Astrocyte (in vitro differentiated cells and primary cell): Measurements from ENCODE around the gene SMAP1. TPM values are rescaled to one million over a fixed set of nuclear protein-coding genes. Genes with fewer than 3 reads are reported as not detected.

Source experiments
- DNase-seq: peaks from one replicate; pipeline ENCODE4 v3.0.0-alpha.2; 2010; ENCODE audit warnings: low read depth
- FAIRE-seq: peaks from 2 replicates; lab custom pipeline; 2011; peaks lifted over from hg19 to GRCh38; lab: Jason Lieb, UNC
- H2AFZ ChIP-seq: 2 replicates; pipeline ENCODE4 v1.6.0; 2012; ENCODE audit warnings: low read depth, low read length, inconsistent platforms
- H3K27ac ChIP-seq: 2 replicates; pipeline ENCODE4 v1.5.1; 2011; ENCODE audit warnings: low read depth, low read length, inconsistent platforms
- H3K27me3 ChIP-seq: 2 replicates; pipeline ENCODE4 v1.6.0; 2011; ENCODE audit warnings: low read length, inconsistent platforms; ENCODE audit not compliant: insufficient read depth
- H3K36me3 ChIP-seq: 2 replicates; pipeline ENCODE4 v1.5.1; 2011; ENCODE audit warnings: low read length, inconsistent platforms; ENCODE audit not compliant: insufficient read depth
- H3K4me1 ChIP-seq: 2 replicates; pipeline ENCODE4 v1.5.1; 2011; ENCODE audit warnings: low read length, inconsistent platforms; ENCODE audit not compliant: insufficient read depth
- H3K4me2 ChIP-seq: 2 replicates; pipeline ENCODE4 v1.6.0; 2012; ENCODE audit warnings: low read length, inconsistent platforms
- H3K4me3 ChIP-seq: 2 replicates; pipeline ENCODE4 v1.5.1; 2011; ENCODE audit warnings: low read depth, mild to moderate bottlenecking, low read length, inconsistent platforms; ENCODE audit not compliant: insufficient read depth
- H3K79me2 ChIP-seq: 2 replicates; pipeline ENCODE4 v1.6.0; 2012; ENCODE audit warnings: mild to moderate bottlenecking, low read length, inconsistent platforms; ENCODE audit not compliant: insufficient read depth
- H3K9ac ChIP-seq: 2 replicates; pipeline ENCODE4 v1.6.0; 2012; ENCODE audit warnings: mild to moderate bottlenecking, low read length, inconsistent platforms
- H3K9me3 ChIP-seq: 2 replicates; pipeline ENCODE4 v1.5.1; 2012; ENCODE audit warnings: low read depth, mild to moderate bottlenecking, low read length, inconsistent platforms; ENCODE audit not compliant: insufficient read depth
- H4K20me1 ChIP-seq: 2 replicates; pipeline ENCODE4 v1.6.0; 2012; ENCODE audit warnings: low read length, inconsistent platforms; ENCODE audit not compliant: insufficient read depth
- H3K27ac Mint-ChIP-seq: one replicate; pipeline ENCODE4 v1.8.0; 2021; ENCODE audit warnings: mild to moderate bottlenecking, mixed read lengths; ENCODE audit not compliant: unreplicated experiment
- H3K27me3 Mint-ChIP-seq: one replicate; pipeline ENCODE4 v1.8.0; 2021; ENCODE audit warnings: low read depth, mixed read lengths; ENCODE audit not compliant: unreplicated experiment
- H3K36me3 Mint-ChIP-seq: one replicate; pipeline ENCODE4 v1.8.0; 2021; ENCODE audit warnings: low read depth, mixed read lengths; ENCODE audit not compliant: unreplicated experiment
- H3K4me1 Mint-ChIP-seq: one replicate; pipeline ENCODE4 v1.8.0; 2021; ENCODE audit warnings: low read depth, mixed read lengths; ENCODE audit not compliant: unreplicated experiment
- H3K4me3 Mint-ChIP-seq: one replicate; pipeline ENCODE4 v1.8.0; 2021; ENCODE audit warnings: mild to moderate bottlenecking, moderate library complexity, mixed read lengths; ENCODE audit not compliant: unreplicated experiment
- H3K9me3 Mint-ChIP-seq: one replicate; pipeline ENCODE4 v1.8.0; 2021; ENCODE audit warnings: mild to moderate bottlenecking, mixed read lengths; ENCODE audit not compliant: unreplicated experiment
- EZH2 ChIP-seq: IDR thresholded peaks from 2 replicates; pipeline ENCODE4 v1.6.1; 2012; ENCODE audit warnings: mild to moderate bottlenecking, low read length, inconsistent platforms; ENCODE audit not compliant: insufficient read depth
- total RNA-seq: library from RNA; stranded (reverse); gene quantifications from 2 replicates; pipeline ENCODE4 v1.2.1, GENCODE V29; 2021
- TF ChIP-seq, protein P1 (sequence below): IDR thresholded peaks from 2 replicates; pipeline ENCODE4 v1.5.1; 2011; ENCODE audit warnings: low read depth, mild to moderate bottlenecking, inconsistent platforms, low read length, moderate library complexity; ENCODE audit not compliant: insufficient read depth

Gene SMAP1
- total RNA-seq, 1 donor from 2014 or later = 27.3 TPM

DNA sequence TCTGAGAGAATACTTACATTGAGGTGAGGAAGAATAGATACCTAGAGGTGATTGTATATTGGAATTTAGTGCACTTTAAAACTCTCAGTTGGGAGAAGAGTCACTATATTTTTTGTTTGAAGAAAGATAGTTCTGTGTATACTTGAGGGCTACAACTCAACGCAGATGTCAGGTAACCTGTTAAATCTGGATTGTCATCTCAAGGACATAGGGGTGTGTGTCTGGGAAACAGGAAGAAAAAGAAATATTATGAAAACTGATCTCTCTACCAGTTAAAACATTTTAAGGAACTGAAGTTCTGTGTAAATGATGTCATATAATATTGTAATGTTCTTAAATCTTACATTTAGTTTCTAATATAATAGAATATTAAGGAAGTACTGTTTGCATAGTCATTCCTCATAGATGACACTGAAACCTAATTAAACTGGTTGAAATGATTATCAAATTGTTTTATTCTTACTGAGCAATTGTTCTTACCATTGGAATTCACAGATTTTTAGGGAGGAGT is 86.2 kb downstream of the SMAP1 start:
- Mint-ChIP-seq H3K27ac (no peak overlapping the region), H3K36me3 (peaks cover 7% of the 10 kb centered on the region), H3K9me3 (no peaks in the 10 kb centered on the region), H3K4me3 (no peak overlapping the region), H3K27me3 (no peaks in the 10 kb centered on the region), H3K4me1 (no peaks in the 10 kb centered on the region)
- H3K79me2 ChIP-seq = no peaks in the 10 kb centered on the region
- peaks cover 5% of the 10 kb centered on the region for H4K20me1 ChIP-seq
- H3K4me2 ChIP-seq = no peak overlapping the region
- TF ChIP-seq, protein P1, sequence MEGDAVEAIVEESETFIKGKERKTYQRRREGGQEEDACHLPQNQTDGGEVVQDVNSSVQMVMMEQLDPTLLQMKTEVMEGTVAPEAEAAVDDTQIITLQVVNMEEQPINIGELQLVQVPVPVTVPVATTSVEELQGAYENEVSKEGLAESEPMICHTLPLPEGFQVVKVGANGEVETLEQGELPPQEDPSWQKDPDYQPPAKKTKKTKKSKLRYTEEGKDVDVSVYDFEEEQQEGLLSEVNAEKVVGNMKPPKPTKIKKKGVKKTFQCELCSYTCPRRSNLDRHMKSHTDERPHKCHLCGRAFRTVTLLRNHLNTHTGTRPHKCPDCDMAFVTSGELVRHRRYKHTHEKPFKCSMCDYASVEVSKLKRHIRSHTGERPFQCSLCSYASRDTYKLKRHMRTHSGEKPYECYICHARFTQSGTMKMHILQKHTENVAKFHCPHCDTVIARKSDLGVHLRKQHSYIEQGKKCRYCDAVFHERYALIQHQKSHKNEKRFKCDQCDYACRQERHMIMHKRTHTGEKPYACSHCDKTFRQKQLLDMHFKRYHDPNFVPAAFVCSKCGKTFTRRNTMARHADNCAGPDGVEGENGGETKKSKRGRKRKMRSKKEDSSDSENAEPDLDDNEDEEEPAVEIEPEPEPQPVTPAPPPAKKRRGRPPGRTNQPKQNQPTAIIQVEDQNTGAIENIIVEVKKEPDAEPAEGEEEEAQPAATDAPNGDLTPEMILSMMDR = no peak
- TF ChIP-seq EZH2 = no peak
- no peaks in the 10 kb centered on the region for H3K4me1 ChIP-seq
- peaks cover 3% of the 10 kb centered on the region for H3K36me3 ChIP-seq
- no peak overlapping the region for H3K27ac ChIP-seq
- DNase-seq (no peak), FAIRE-seq (no peak)
- H3K4me3 ChIP-seq = no peak overlapping the region
- no peak overlapping the region for H2AFZ ChIP-seq
- no peaks in the 10 kb centered on the region for H3K9me3 ChIP-seq
- no peak overlapping the region for H3K9ac ChIP-seq
- H3K27me3 ChIP-seq = no peaks in the 10 kb centered on the region

DNA sequence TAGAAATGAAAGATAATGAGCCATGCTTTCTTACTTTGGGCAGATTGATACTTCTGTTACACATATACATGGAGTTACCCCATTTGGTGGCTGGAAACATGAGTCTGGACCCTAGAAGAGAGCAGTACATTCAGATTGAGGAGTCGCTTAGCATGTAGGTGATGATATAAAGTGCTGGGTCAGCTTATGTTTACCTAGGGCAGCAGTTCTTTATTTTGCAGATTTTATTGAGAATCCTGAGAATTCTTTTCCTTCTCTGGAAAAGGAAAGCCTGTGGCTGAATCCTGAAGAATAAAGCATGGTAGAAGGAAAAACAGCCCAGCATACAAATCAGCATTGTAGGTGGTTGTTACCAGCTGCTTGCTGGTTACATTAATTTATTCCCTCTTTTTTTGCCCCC is 91.2 kb downstream of the SMAP1 start:
- no peak for DNase-seq
- H3K79me2 ChIP-seq = no peaks in the 10 kb centered on the region
- no peak overlapping the region for H3K9ac ChIP-seq
- Mint-ChIP-seq H3K36me3 (peaks cover 5% of the 10 kb centered on the region), H3K9me3 (no peaks in the 10 kb centered on the region), H3K27ac (no peak overlapping the region), H3K27me3 (no peaks in the 10 kb centered on the region), H3K4me1 (peaks cover 2% of the 10 kb centered on the region), H3K4me3 (no peak overlapping the region)
- no peak for FAIRE-seq
- peaks cover 5% of the 10 kb centered on the region for H4K20me1 ChIP-seq
- no peaks in the 10 kb centered on the region for H3K9me3 ChIP-seq
- TF ChIP-seq, protein P1 = no peak
- TF ChIP-seq EZH2 = no peak
- no peak overlapping the region for H2AFZ ChIP-seq
- no peak overlapping the region for H3K4me3 ChIP-seq
- H3K4me2 ChIP-seq = no peak overlapping the region
- no peaks in the 10 kb centered on the region for H3K4me1 ChIP-seq
- H3K36me3 ChIP-seq = peaks cover 3% of the 10 kb centered on the region
- H3K27me3 ChIP-seq = no peaks in the 10 kb centered on the region
- H3K27ac ChIP-seq = no peak overlapping the region

DNA sequence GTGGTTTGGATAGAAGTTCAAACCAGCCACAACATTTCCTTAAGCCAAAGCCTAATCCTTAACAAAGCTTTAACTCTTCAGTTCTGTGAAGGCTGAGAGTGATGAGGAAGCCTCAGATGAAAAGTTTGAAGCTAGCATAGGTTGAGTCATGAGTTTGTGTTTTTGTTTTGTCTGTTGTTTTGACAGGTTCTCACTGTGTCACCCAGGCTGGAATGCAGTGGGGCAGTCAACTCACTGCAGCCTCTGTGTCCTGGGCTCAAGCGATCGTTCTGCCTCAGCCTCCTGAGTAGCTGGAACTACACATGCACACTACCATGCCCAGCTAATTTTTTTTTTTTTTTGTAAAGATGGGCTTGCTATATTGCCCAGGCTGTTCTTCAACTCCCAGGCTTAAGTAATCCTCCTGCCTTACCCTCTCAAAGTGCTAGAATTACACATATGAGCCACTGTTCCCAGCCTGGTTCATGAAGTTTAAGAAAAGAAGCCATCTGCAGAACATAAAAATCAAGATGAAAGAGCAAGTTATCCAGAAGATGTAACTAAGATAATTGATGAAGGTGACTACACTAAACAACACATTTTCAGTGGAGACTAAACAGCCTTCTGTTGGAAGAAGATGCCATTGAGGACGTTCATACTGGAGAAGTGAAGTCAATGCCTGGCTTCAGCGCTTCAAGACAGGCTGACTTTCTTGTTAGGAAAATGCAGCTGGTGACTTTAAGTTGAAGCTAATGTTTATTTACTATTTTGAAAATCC is 96.2 kb downstream of the SMAP1 start:
- no peak overlapping the region for H3K27ac Mint-ChIP-seq
- H4K20me1 ChIP-seq = peaks cover under 1% of the 10 kb centered on the region
- no peak overlapping the region for H3K4me3 ChIP-seq
- FAIRE-seq (peak; percentile 26), DNase-seq (peak; percentile 0)
- no peak for TF ChIP-seq EZH2
- TF ChIP-seq, protein P1 = no peak
- H3K4me1 Mint-ChIP-seq = peaks cover 6% of the 10 kb centered on the region
- H3K9me3 ChIP-seq = no peaks in the 10 kb centered on the region
- H3K4me1 ChIP-seq = no peaks in the 10 kb centered on the region
- H2AFZ ChIP-seq = no peak overlapping the region
- no peaks in the 10 kb centered on the region for H3K27me3 ChIP-seq
- H3K36me3 ChIP-seq = no peaks in the 10 kb centered on the region
- H3K9me3 Mint-ChIP-seq = peaks cover 4% of the 10 kb centered on the region
- no peak overlapping the region for H3K4me2 ChIP-seq
- H3K79me2 ChIP-seq = no peaks in the 10 kb centered on the region
- no peak overlapping the region for H3K27ac ChIP-seq
- peaks cover 7% of the 10 kb centered on the region for H3K36me3 Mint-ChIP-seq
- H3K4me3 Mint-ChIP-seq = no peak overlapping the region
- H3K9ac ChIP-seq = no peak overlapping the region
- no peaks in the 10 kb centered on the region for H3K27me3 Mint-ChIP-seq
